ENCODE results near the gene VAV2.
A peak's percentile ranks its signal among the peaks of the same experiment; 100 is the strongest.
"Not testable (repeated sequence)": the region's sequence is repeated elsewhere in the genome, so short reads cannot be mapped to it uniquely, and the experiment has no call there.

The VAV2 gene

GRCh38 chr9:133995012-133995896 is 3.1 kb upstream of the VAV2 start:
- DNase-seq: no peak

- peak; percentile 73 for DNase-seq
These were observed 2.4 kb upstream of the VAV2 start for GRCh38 chr9:133994353-133995011.

DNA sequence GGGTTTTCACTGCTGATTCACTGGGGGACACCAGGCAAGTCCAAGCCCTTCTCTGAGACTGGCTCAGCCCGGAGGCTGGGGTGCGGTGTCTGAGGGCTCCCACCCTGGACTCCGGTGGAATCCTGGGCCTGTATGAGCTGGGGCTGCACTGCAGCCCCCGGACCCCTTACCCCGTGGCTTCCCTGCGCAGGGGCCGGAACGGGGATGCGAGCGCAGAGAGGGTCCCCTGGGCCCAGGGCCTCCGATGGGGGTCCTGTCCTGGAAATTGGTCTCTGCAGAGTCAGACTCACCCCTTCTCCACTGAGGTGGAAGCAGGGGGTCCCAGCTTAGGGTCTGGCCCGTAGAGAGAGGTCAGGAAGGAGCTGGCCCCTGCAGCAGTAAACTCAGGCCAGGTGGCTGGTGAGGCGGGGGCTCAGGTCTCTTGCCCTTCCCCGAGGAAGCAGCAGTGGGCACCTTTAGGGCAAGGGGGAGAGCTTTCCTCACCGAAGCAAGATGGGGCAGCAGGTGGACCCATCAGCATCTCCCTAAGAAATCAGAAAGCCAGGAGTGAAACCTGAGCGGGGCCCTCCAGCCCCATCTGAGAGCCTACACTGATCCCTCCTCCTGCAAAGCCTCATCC is 1.6 kb upstream of the VAV2 start:
- DNase-seq: no peak

- peak; percentile 77 for DNase-seq
These were observed 883 bp upstream of the VAV2 start for GRCh38 chr9:133992780-133993634.

- DNase-seq: no peak
These were observed 756 bp downstream of the VAV2 start for GRCh38 chr9:133991214-133991921.

DNA sequence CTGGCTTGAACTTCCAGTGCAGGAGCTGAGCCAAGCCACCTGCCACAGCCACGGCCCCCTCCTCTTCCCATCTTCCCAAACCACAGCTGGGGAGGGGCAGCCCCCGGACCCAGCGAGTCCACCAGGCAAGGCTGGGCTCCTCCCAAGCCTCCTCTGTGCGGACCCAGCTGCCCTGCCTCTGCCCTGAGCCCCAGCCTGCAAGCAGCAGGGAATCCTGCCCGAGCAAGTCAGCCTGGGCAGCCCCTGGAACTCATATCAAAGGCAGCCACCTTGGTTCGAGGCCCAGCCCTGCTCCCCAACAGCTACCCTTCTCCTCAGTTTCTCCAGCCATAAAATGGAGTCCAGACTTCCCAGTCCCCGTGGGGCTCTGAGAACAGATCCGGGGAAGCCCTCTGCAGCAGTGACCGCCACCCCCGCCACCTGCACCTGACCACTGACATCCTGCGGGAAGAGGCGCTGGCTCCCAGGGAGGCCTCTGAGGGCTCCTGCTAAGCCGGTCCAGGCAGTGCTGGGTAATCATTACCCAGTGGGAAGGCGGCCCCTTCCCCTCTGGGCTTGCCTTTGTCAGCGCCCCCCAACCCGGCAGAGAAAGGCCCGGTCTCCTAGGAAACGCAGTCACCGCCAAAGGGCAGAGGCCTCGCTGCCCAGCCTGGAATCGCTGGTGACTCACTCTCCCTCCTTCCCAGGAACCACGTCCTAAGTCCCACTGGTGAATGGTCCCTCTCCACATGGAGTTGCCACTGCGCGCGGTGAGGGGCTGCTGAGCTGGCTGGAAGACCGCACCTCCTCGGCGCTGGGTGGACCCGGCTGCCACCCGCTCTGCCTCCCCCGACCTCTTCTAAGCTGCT is 1.5 kb downstream of the VAV2 start:
- no peak for DNase-seq

DNA sequence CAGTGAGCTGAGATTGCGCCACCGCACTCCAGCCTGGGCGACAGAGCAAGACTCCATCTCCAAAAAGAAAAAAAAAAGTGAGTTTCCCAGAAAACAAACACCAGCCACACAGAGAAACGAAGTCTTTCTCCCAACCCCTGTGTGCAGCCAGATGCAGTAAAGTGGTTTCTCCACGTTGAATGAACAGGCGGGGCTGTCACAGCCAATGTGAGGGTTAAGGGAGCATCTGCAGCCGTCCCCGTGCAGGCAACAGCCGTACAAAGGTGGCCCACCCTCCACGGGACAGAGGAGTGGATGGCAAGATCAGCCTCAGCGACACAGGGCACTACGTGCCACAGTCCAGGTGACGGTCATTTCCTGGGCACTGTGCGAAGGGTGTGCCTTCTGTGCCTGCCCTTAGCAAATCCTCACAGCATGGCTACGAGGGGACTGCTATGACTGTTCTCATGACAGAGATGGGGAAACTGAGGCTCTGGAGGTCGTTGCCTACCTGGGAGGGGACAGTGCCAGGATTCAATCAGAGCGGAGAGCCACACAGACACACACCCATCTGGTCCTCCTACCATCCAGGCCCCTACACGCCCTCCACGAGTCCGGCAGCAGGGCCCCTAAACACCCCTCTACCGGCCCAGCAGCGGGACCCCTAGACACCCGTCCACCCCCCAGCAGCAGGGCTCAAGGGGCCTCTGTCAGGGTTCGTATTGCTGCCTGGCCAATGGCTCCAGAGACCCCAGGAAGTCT is 2.3 kb downstream of the VAV2 start:
- no peak for DNase-seq

DNA sequence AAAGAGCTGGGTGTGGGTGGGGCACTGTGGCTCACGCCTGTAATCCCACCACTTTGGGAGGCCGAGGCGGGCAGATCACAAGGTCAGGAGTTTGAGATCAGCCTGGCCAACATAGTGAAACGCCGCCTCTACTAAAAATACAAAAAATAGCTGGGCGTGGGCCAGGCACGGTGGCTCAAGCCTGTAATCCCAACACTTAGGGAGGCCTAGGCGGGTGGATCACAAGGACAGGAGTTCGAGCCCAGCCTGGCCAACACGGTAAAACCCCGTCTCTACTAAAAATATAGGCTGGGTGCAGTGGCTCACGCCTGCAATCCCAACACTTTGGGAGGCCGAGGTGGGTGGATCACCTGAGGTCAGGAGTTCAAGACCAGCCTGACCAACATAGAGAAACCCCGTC is 3.4 kb downstream of the VAV2 start:
- not testable (repeated sequence) for DNase-seq

DNA sequence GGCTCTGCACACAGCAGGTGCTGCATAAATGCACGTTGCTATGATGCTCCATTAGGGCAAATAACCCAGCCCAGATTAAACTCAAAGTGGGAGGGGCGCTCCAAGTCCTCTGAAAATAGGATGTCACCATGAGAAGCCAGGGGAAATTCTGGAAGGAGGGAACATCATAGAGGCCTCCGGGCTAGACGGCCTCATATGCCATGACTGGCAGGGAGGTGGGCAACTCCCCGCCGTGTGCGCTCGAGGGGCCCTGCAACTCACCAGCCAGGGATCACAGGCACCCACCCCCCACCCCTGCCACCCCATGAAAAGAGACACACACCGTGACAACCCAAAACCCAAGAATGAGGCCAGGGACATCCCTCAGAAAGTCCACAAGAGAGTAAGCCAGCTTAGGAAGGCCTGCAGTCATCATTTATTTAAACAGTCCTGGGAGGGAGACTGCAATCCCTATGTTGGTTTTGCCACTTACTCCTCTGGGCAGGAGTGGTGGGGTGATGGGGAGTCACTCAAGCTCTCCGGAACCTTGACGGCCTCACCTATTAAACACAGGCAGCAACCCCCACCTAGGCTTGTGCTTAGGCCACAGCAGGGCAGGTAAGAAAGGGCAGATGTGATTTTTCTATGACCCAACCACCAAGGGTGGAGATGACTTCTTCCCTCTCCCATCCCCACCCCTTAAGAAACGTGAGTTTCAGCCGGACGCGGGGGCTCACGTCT is 4.0 kb downstream of the VAV2 start:
- DNase-seq: no peak

DNA sequence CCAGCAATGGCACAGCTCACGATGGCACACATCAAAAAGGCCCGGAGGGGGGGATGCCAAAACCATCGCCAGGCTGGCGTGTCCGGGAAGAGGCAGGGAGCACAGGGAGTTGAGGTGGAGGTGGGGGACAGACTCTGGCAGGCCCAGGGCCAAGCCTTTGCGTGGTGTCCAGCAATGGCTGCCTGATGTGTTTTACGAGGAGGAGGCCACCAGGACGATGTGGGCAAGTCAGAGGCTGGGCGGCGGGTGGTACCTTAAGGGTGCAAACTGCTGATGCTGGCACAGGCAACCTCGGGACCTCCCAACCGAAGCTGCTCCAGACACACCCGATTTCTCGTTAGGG is 4.7 kb downstream of the VAV2 start:
- no peak for DNase-seq

DNA sequence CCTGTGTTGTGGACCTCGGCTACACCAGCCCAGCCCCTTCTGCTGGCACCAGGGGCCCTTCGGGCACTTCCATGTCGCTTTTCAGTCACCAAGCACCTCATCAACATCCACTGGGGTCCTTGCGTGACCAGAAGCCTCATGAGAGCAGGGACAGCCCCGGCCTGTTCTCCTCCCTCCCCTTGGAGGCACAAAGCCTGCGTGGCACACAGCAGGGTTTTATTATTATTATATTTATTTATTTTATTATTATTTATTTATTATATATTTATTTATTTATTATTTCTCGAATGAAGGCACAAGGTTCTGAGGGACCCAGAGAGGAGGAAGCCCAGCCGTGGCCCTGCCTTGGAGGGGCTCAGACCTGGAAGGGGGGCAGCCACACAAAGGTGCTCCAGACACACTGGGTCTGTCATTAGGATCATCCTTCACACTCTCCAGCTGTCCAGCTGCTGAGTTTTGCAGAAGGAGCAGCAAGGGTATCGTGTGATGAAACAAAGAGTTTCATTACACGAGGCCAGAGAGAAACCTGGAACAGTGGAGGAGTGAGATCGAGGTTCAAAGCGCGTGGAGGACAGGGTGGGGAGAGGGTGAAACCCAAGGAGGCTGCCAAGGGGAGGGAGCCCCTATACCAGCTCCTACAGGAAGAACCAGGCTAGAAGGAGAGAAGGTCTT is 5.2 kb downstream of the VAV2 start:
- DNase-seq: no peak

GRCh38 chr9:133986061-133986460 is 6.1 kb downstream of the VAV2 start:
- no peak for DNase-seq

DNA sequence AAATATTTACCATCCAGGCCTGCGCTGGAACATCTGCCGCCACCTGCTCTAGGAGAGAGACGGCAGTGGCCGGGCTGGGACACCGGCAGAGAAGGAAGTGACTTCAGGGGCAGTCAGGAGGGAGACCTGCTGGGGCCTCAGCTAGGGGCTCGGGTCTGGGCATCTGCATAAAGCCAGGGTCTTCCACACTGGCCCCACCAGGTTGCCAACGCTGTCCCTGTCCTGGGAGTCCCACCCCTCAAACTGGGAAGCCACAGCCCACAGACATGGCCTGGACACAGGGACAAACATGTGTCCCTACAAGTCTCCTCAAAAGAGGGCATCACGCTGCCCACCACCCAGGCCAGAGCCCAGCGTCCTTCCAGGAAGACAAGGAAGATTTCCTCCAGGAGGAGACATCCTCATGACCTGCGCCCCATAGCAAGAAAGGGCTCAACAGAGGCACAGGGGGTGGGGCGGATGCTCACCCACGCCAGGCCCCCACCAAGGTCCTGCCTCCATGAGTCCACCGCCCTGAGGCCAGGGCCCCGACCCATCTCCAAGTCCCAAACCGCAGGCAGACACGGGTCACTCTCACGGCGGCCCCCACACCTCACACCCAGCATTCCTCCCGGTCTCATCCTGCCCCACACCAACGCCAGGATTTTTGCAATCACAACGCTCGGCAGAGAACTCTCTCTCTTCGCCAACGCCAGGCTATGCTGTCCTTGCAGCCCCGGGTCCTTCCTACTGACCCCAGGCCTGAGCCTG is 9.0 kb downstream of the VAV2 start:
- DNase-seq: no peak

DNA sequence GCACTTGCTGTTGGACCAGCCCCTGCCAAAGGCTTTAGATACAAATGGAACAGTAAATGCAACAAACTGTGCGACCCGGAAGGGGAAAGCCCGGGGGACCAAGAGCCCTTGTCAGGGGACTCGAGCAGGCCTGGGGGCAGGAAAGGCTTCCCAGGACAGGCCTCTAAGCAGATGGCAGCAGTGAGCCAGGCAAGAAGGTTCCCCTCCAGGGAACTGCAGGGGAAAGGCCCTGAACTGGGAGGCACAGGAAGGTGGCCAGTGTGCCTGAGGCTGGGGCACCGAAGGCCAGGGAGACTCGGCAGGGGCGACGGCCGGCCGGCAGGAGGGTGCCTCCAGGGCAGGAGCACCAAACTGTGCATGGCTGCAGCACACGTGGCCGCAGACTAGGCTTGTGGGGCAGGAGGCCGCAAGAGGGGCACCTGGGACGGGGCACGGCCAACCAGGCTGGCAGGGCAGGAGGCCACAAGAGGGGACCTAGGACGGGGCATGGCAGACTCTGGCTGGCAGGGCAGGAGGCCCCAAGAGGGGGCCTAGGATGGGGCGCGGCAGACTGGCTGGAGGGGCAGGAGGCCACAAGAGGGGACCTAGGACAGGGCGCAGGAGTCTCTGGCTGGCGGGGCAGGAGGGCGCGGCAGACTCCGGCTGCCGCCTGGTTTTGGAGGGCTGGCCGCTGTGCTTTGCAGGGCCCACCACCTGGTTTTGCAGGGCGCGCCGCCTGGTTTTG is 10.0 kb downstream of the VAV2 start:
- DNase-seq: no peak

DNA sequence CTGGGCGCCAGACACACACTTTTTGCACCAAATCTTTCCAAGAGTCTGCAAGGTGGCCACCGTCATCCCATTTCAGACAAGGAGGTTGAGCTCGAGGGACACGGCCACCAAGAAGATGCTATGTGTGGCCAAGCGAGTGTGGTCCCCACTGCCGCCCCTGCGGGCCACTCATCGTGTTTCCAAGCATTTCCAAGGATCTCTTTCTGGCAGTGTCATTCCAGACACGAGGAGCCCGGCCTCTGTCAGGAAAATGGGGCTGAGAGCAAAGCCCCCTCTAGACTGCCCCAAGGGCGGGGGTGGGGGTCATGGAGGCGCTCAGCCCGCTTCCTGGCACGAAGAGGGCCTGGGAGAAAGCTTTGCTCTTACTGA is 10.6 kb downstream of the VAV2 start:
- DNase-seq: no peak

DNA sequence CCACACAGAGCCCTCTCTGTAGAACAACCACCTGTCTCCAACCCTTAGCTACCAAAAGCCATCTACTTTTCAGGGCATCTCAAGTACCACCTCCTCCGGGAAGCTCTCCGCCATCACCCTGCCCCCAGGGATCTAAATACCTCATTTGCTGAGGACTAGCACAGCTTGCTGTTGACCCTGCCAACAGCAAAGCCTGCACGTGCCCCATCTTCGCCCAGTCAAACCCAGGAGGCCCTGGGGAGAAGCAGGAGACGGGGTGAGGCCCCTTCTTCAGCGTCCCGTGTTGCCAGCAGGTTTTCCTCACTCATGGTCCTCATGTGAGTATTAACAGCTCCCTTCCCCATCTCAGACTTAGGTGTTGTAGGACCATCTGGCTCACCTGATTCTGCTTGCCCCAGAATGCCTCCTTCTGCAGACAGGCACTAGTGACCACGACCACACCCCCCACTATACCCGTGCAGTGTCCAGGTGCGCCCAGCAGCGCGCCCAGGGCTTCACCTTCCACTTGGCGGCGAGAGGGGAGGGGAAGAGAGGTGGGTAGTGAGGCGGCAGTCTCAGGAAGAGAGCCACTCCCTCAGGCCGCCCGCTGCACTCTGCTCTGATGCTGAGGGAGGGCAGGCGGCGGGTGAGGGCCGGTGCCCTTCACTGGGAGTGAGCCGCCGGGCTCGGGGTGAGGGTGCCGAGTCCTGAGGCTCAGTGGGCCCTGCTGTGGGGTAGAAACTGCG is 11.1 kb downstream of the VAV2 start:
- no peak for DNase-seq
